Liver (tissue), 9 donors: ENCODE measurements around the gene NUAK1. TPM values are rescaled to one million over a fixed set of nuclear protein-coding genes. Genes with fewer than 3 reads are reported as not detected.

Experiments used
- DNase-seq: peaks from one replicate; pipeline ENCODE4 v3.0.0-alpha.2; 2017; ENCODE audit warnings: low spot score
- H3K27ac ChIP-seq, 2 donors: one replicate each; pipeline ENCODE4 v1.7.0; 2013; ENCODE audit warnings: inconsistent platforms in 2 of 2, low read length in 2 of 2, control low read depth in 1 of 2, low read depth in 1 of 2, mild to moderate bottlenecking in 1 of 2
- H3K27me3 ChIP-seq, 4 donors: one replicate each; pipeline versions ENCODE4 v1.6.1 to v1.7.0; 2013; ENCODE audit warnings: low read length in 3 of 4, inconsistent platforms in 1 of 4, mild to moderate bottlenecking in 1 of 4, moderate library complexity in 1 of 4; ENCODE audit not compliant: control insufficient read depth in 4 of 4, insufficient read depth in 4 of 4
- H3K36me3 ChIP-seq, 4 donors: one replicate each; pipeline versions ENCODE4 v1.6.1 to v1.7.0; 2013; ENCODE audit warnings: low read length in 3 of 4, mild to moderate bottlenecking in 3 of 4, low read depth in 1 of 4, moderate library complexity in 1 of 4; ENCODE audit not compliant: control insufficient read depth in 4 of 4, insufficient read depth in 3 of 4
- H3K4me1 ChIP-seq, 4 donors: one replicate each; pipeline versions ENCODE4 v1.6.1 to v1.7.0; 2013; ENCODE audit warnings: low read length in 3 of 4, mild to moderate bottlenecking in 3 of 4, moderate library complexity in 1 of 4; ENCODE audit not compliant: control insufficient read depth in 4 of 4, insufficient read depth in 4 of 4
- H3K4me3 ChIP-seq, 3 donors: one replicate each; pipeline versions ENCODE4 v1.6.1 to v1.7.0; 2013; ENCODE audit warnings: low read length in 3 of 3, control low read depth in 1 of 3, low read depth in 1 of 3, mild to moderate bottlenecking in 1 of 3
- H3K9ac ChIP-seq, 2 donors: one replicate each; pipeline ENCODE4 v1.7.0; 2013; ENCODE audit warnings: low read length in 2 of 2, mild to moderate bottlenecking in 2 of 2, moderate library complexity in 2 of 2, control low read depth in 1 of 2, low read depth in 1 of 2
- H3K9me3 ChIP-seq, 4 donors: one replicate each; pipeline versions ENCODE4 v1.6.1 to v1.7.0; 2013; ENCODE audit warnings: low read length in 3 of 4; ENCODE audit not compliant: control insufficient read depth in 4 of 4
- CTCF ChIP-seq: fragments of 150-350 bp; IDR thresholded peaks from 2 replicates; pipeline ENCODE4 v1.5.1; 2017; ENCODE audit warnings: improper control_type of control experiment, low read depth, low read length; ENCODE audit not compliant: missing input control
- EGR1 ChIP-seq, 2 donors: IDR thresholded peaks; 2 replicates each; pipeline ENCODE4 v1.6.1; 2016 to 2018; ENCODE audit warnings: antibody characterized with exemption in 2 of 2, low read depth in 2 of 2
- FOXA1 ChIP-seq: IDR thresholded peaks from 2 replicates; pipeline ENCODE4 v1.6.1; 2016; ENCODE audit warnings: antibody characterized with exemption
- FOXA2 ChIP-seq: IDR thresholded peaks from 2 replicates; pipeline ENCODE4 v1.6.1; 2016; ENCODE audit warnings: antibody characterized with exemption
- GABPA ChIP-seq, 2 donors: IDR thresholded peaks in 1 of 2; conservative IDR thresholded peaks in 1 of 2; 2 replicates each; pipeline ENCODE4 v1.6.1; 2016; ENCODE audit warnings: antibody characterized with exemption in 2 of 2, mild to moderate bottlenecking in 1 of 2, moderate library complexity in 1 of 2
- HNF4A ChIP-seq, 2 donors: conservative IDR thresholded peaks; 2 replicates each; pipeline ENCODE4 v1.6.1; 2016; ENCODE audit warnings: antibody characterized with exemption in 2 of 2, mild to moderate bottlenecking in 2 of 2
- HNF4G ChIP-seq: IDR thresholded peaks from 2 replicates; pipeline ENCODE4 v1.6.1; 2016; ENCODE audit warnings: antibody characterized with exemption
- JUND ChIP-seq, 2 donors: IDR thresholded peaks; 2 replicates each; pipeline ENCODE4 v1.6.1; 2016; ENCODE audit warnings: antibody characterized with exemption in 2 of 2
- MAX ChIP-seq: IDR thresholded peaks from 2 replicates; pipeline ENCODE4 v1.6.1; 2016; ENCODE audit warnings: antibody characterized with exemption
- NR2F2 ChIP-seq: IDR thresholded peaks from 2 replicates; pipeline ENCODE4 v1.6.1; 2016; ENCODE audit warnings: antibody characterized with exemption
- RAD21 ChIP-seq, 2 donors: IDR thresholded peaks; 2 replicates each; pipeline ENCODE4 v1.6.1; 2016; ENCODE audit warnings: antibody characterized with exemption in 2 of 2, mild to moderate bottlenecking in 2 of 2
- REST ChIP-seq: IDR thresholded peaks from 2 replicates; pipeline ENCODE4 v1.6.1; 2016; ENCODE audit warnings: antibody characterized with exemption, mild to moderate bottlenecking
- RXRA ChIP-seq, 2 donors: IDR thresholded peaks; 2 replicates each; pipeline ENCODE4 v1.6.1; 2017 to 2018; ENCODE audit warnings: antibody characterized with exemption in 2 of 2, mild to moderate bottlenecking in 1 of 2
- SP1 ChIP-seq: IDR thresholded peaks from 2 replicates; pipeline ENCODE4 v1.6.1; 2018; ENCODE audit warnings: antibody characterized with exemption, mild to moderate bottlenecking
- TAF1 ChIP-seq: conservative IDR thresholded peaks from 2 replicates; pipeline ENCODE4 v1.6.1; 2016; ENCODE audit warnings: antibody characterized with exemption, mild to moderate bottlenecking
- YY1 ChIP-seq: IDR thresholded peaks from 2 replicates; pipeline ENCODE4 v1.6.1; 2016; ENCODE audit warnings: antibody characterized with exemption, mild to moderate bottlenecking
- WGBS: extraction: QIAGEN DNeasy Blood & Tissue Kit; methylation state at CpG from one replicate; pipeline ENCODE4 v1.1.7; 2013; 5-methylcytosine and 5-hydroxymethylcytosine counted together
- polyA plus RNA-seq, 2 donors: library from polyadenylated mRNA; stranded (reverse) in 1 of 2; unstranded in 1 of 2; fragments of 200-250 nt in 1 of 2; fragments of >200 nt in 1 of 2; fragmentation: Nextera tagmentation in 1 of 2; extraction: Ambion mirVana in 1 of 2; gene quantifications; one replicate each; pipeline versions ENCODE4 v1.2.1 to v1.2.3, GENCODE V29; 2013 to 2015
- total RNA-seq, 2 donors: library from RNA; depleted of rRNA; stranded (reverse); fragments of >200 nt; gene quantifications; one replicate each; pipeline ENCODE4 v1.2.3, GENCODE V29; 2014
- TF ChIP-seq, protein P1 (sequence below): IDR thresholded peaks from 2 replicates; pipeline ENCODE4 v1.6.1; 2016; ENCODE audit warnings: antibody characterized with exemption
- TF ChIP-seq, protein P2 (sequence below): IDR thresholded peaks from 2 replicates; pipeline ENCODE4 v1.6.1; 2016; ENCODE audit warnings: antibody characterized with exemption
- donor health status: healthy.
- donor health status: healthy.
- donor health status: healthy.
- donor health status: healthy.
- donor health status: healthy.

Gene NUAK1
- total and polyA plus RNA-seq, 4 donors: 2.5 to 9.3 (median 3.9) TPM

DNA sequence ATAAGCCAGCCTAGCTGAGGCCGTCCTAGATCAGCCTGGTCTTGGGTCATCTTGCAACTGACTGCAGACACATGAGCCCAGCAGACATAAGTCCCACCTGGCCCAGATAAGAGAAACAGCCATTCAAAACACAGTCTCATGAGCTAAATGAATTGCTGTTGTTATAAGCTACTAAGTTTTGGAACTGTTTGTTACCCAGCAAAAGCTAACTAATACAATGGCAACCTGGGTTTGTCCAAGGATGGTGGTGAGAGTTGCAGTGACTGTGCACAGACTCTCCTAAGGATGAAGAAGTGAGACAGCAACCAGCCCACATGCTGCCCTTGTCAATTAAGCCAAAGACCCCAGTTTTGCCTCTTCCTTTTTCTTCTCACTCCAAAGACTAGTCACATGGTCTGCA is 22.2 kb upstream of the NUAK1 start:
- no peaks in the 10 kb centered on the region for H3K4me1 ChIP-seq
- no peaks in the 10 kb centered on the region for H3K36me3 ChIP-seq
- DNase-seq: no peak
- H3K4me3 ChIP-seq: no peak overlapping the region
- H3K27ac ChIP-seq: no peak overlapping the region
- H3K9me3 ChIP-seq: no peaks in the 10 kb centered on the region
- TF ChIP-seq, protein P1, sequence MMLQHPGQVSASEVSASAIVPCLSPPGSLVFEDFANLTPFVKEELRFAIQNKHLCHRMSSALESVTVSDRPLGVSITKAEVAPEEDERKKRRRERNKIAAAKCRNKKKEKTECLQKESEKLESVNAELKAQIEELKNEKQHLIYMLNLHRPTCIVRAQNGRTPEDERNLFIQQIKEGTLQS: no peak
- TF ChIP-seq SP1: no peak
- TF ChIP-seq GABPA (IDR thresholded peaks at IDR 0.05 in 1 of 2, conservative IDR thresholded peaks at IDR 0.05 in 1 of 2): no peak
- TF ChIP-seq RAD21 (IDR thresholded peaks at IDR 0.05): no peak
- no peak for TF ChIP-seq FOXA1
- TF ChIP-seq TAF1: no peak
- no peak for TF ChIP-seq JUND (IDR thresholded peaks at IDR 0.05)
- TF ChIP-seq FOXA2: no peak
- no peak for TF ChIP-seq RXRA (IDR thresholded peaks at IDR 0.05)
- no peak for TF ChIP-seq MAX
- TF ChIP-seq HNF4G: no peak
- H3K27me3 ChIP-seq: no peaks in the 10 kb centered on the region
- no peak overlapping the region for H3K9ac ChIP-seq
- 95% methylated on average over 1 of the region's 1 CpG for WGBS

GRCh38 chr12:106157802-106158201 is 19.0 kb upstream of the NUAK1 start:
- H3K27me3 ChIP-seq: no peaks in the 10 kb centered on the region
- H3K4me1 ChIP-seq: no peaks in the 10 kb centered on the region
- H3K9ac ChIP-seq: no peak overlapping the region
- WGBS: 98% methylated on average over 2 of the region's 2 CpGs
- no peaks in the 10 kb centered on the region for H3K9me3 ChIP-seq
- H3K36me3 ChIP-seq: no peaks in the 10 kb centered on the region
- H3K27ac ChIP-seq: no peak overlapping the region
- DNase-seq: no peak
- TF ChIP-seq, protein P1: no peak
- TF ChIP-seq FOXA2: no peak
- no peak overlapping the region for H3K4me3 ChIP-seq

GRCh38 chr12:106154751-106155273 is 16.1 kb upstream of the NUAK1 start:
- TF ChIP-seq TAF1: no peak
- TF ChIP-seq YY1: no peak
- no peak for TF ChIP-seq MAX
- TF ChIP-seq, protein P1: no peak
- TF ChIP-seq RXRA (IDR thresholded peaks at IDR 0.05): no peak
- TF ChIP-seq NR2F2: no peak
- no peak for TF ChIP-seq HNF4A (conservative IDR thresholded peaks at IDR 0.05)
- no peak for TF ChIP-seq CTCF
- TF ChIP-seq REST: no peak
- TF ChIP-seq RAD21 (IDR thresholded peaks at IDR 0.05): no peak
- TF ChIP-seq EGR1 (IDR thresholded peaks at IDR 0.05; ENCODE audit: low read depth in 2 of 2): no peak
- TF ChIP-seq FOXA2: no peak
- TF ChIP-seq FOXA1: no peak
- TF ChIP-seq GABPA (IDR thresholded peaks at IDR 0.05 in 1 of 2, conservative IDR thresholded peaks at IDR 0.05 in 1 of 2): no peak
- TF ChIP-seq, protein P2, sequence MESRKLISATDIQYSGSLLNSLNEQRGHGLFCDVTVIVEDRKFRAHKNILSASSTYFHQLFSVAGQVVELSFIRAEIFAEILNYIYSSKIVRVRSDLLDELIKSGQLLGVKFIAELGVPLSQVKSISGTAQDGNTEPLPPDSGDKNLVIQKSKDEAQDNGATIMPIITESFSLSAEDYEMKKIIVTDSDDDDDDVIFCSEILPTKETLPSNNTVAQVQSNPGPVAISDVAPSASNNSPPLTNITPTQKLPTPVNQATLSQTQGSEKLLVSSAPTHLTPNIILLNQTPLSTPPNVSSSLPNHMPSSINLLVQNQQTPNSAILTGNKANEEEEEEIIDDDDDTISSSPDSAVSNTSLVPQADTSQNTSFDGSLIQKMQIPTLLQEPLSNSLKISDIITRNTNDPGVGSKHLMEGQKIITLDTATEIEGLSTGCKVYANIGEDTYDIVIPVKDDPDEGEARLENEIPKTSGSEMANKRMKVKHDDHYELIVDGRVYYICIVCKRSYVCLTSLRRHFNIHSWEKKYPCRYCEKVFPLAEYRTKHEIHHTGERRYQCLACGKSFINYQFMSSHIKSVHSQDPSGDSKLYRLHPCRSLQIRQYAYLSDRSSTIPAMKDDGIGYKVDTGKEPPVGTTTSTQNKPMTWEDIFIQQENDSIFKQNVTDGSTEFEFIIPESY: no peak
- no peak for TF ChIP-seq JUND (IDR thresholded peaks at IDR 0.05)
- no peak for TF ChIP-seq SP1
- no peak for TF ChIP-seq HNF4G
- Histone ChIP-seq H3K4me3 (no peak overlapping the region), H3K27ac (no peak overlapping the region), H3K4me1 (no peaks in the 10 kb centered on the region), H3K36me3 (no peaks in the 10 kb centered on the region), H3K9ac (no peak overlapping the region), H3K27me3 (no peaks in the 10 kb centered on the region), H3K9me3 (no peaks in the 10 kb centered on the region)
- 86% methylated on average over 3 of the region's 3 CpGs for WGBS
- DNase-seq: no peak
